ENCODE measurements around the gene CHST14.
"Not testable (repeated sequence)": the region's sequence is repeated elsewhere in the genome, so short reads cannot be mapped to it uniquely, and the experiment has no call there.

CHST14 gene

DNA sequence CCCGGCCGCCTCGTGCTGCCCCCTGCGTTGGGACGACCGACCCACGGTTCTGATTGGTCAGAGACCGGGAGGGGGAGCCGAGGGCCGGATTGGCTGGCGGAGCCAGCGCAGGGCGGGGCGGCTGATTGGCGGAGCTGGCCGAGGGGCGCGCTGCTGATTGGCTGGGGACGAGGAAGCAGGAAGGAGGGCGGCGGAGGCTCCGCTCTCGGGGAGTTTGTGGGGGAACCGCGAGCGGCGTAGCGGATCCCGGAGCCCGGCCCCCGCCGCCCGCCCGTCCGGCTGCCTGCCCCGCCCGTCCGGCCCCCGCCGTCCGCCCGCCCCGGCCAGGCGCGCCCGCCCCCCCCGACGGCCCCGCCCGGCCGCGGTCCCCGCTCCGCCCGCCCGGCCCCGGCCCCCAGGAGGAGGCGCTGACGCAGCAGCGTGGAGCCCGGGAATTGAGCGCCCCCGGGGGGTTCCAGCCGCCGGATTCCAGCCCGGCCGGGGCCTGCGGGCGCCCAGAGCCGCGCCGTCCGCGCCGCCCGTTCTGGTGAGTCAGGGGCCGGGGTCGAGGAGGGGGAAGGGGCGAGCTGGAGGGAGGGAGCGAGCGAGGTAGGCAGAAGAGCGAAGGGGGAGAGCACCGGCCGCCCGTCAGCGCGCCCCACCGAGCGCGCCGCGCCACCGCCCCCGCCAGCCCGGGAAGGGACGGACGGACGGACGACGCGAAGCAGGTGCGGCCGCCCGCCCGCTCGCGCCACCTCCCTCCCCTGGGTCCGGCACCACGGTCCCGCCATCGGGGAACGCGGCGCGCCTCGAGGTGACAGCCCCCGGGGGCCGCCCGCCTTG is 29.8 kb upstream of the CHST14 start, which contains the start of gene BAHD1:
BAHD1 (plus strand) TSS at position 211 of the 822 bp plus-strand sequence. CDS start 17,512 bp downstream, outside the sequence.
- DNase-seq (ENCODE audit: low read depth): peak; percentile 92

DNA sequence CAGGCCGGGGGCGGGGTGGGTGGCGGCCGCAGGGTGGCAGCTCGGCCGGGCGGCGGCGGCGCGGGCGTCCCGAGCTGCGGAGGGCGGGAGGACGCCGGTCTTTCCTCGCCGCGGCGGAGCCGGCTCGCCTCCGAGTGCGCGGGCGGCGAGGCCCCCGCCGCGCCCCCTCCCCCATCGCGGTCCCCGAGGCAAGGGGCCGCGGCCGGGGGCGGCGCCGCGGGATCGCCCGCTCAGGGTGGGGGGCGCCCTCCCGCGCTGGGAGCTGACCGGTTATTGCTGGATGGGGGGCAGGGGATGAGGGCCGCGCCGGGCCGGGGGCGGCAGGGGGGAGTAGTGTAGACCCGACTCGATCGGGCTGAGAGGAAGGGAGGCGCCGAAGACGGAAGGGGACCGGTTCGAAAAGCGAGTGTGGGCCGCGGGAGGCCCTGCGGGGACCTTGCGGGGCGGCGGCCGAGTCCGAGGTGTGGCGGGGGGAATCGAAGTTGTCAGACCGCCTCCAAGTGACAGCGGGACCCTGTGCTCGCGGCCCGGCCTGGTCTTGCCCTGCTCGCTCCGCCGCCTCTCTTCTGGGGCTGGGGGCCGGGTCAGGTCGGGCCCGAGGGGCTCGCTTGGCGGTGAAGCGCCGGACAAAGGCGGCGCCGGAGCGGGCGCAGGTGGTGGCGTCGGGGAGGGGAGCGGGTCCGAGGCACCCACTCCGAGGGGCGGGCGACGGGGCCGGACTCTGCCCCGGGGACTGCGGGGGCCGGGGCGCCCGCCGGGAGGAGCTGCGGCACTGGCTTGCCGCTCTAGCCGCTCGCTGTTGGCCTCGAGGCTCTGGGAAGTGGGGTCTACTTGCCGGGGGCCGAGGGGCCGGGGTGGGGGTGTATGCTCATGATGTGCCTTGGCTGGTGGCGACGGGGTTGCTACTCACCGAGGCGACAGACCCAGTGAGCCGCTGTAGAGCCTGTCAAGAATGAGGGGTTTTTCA is 28.9 kb upstream of the CHST14 start:
- DNase-seq (ENCODE audit: low read depth): no peak

DNA sequence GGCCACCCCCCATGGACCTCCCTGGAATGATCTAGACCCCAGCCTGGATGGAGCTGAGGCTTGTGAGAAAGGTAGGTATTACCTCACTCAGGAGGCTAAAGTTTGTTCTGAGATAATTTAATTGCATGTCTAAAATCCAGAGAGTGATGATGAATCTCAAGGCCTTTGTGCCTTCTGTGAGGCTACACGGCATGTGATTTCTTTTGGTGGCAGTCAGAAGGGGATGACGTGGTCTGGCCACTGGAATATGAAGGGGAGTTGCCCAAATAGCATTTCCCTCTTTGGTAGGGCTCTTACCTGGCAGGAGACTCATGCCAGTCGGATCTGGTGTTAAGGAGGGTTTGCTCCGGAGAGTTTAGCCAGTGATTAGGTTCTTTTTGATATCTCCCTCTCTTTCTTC is 27.5 kb upstream of the CHST14 start:
- DNase-seq (ENCODE audit: low read depth): no peak

DNA sequence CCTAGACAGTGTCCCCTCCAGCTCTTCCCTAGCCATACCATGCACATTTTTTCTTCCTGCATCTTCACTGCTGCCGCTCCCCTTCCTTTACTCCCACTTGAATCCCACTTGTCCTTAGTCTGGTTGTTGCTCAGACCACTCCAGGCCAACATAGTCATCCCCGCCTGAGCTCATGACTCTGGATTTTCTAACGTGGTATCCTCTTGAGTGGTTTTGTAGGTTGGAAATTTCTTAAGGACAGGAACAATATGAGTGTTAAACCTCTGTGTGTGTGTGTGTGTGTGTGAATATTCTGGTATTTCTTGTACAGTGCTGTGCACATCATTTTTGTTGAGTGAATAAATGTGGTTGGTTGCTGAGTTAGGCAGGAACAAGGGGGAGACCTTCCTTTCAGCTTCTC is 26.9 kb upstream of the CHST14 start:
- no peak for DNase-seq (ENCODE audit: low read depth)

DNA sequence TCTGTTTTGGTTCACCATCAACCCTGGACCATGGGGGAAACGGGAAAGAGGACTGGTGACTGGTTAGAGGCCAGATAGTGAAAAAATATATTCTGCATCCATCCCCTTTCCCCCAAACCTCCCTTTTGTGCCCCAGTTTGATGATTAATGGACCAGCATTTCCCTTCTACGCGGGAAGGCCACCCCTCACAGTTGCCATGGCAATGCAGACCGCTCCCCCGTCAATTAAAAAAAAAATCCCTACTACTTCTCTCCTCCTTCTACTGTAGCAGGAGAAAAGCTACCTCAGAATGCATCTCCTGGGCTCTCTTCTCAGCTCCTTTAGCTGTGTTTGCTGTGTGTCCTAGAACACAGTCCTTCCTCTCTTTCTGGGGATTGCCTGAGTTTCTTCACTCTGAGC is 26.0 kb upstream of the CHST14 start:
- no peak for DNase-seq (ENCODE audit: low read depth)

DNA sequence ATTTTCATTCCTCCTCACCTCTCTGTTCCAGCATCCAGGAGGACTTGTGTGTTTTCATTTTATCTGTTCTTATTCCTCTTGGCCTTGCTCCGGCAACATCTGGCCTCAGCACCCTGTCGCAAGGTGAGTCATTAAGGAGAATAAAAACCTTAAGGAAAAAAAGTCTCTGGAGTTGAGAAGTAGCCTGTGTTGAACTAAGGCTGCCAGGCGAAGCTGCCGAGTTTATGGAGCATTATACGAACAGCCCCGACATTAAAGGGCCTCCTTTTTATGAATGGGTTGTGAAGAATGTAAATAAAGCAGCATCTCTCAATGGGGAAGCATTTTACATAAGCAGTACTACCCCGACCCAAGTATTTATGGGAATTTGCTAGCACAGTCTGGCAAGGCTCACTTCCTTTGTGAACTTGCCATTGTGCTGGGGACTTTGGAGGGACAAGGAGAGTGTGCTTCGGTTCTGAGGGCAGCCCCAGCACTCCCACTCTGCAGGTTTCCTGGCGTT is 25.3 kb upstream of the CHST14 start:
- DNase-seq (ENCODE audit: low read depth): no peak

DNA sequence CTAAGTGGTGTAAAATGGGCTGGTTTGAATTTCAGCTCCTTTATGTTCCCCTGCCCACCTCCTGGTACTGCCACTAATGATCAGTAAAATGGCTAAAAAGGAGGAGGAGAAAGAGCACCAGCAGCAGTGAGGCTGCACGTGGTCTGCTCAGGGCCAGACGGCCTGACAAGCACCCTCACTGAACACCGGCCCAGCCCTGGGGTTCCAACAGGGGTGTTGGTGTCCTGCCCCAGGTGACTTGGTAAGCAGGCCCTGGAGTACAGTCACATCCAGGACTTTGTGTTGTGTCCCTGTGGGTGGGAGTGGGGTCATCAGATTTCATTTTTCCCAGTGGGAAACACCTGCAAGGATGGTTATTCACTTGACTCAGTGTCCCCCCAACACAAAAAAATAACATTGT is 24.6 kb upstream of the CHST14 start:
- no peak for DNase-seq (ENCODE audit: low read depth)

DNA sequence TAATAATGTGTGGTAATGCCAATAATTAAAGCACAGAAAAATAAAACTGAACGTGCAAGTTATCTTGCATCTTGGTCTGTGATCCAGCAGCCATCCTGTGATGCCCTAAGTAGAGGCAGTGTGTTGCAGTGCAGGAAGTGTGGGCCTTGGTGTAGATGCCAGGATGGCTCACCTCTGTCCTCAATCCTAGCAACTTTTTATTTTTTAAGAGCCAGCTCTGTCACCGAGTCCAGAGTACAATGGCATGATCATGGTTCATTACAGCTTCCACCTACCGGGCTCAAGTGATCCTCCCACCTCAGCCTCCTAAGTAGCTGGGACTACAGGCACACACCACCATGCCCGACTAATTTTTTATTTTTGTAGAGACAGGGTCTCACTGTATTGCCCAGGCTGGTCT is 22.4 kb upstream of the CHST14 start:
- DNase-seq (ENCODE audit: low read depth): no peak

DNA sequence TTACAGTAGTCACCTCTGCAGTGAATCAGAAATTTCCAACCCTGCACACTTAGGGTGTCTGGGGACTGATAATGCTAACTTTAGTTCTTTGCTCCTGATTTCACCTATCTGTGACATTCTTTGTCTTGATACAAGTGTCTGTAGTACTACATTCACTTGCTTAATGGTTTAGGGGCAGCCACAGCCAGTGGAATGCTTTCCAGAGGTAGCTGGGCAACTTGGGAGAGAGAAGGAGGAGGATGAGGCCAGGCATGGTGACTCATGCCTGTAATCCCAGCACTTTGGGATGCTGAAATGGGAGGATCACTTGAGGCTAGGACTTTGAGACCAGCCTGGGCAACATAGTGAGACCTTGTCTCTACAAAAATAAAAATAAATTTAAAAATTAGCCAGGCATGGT is 21.5 kb upstream of the CHST14 start:
- DNase-seq (ENCODE audit: low read depth): no peak

DNA sequence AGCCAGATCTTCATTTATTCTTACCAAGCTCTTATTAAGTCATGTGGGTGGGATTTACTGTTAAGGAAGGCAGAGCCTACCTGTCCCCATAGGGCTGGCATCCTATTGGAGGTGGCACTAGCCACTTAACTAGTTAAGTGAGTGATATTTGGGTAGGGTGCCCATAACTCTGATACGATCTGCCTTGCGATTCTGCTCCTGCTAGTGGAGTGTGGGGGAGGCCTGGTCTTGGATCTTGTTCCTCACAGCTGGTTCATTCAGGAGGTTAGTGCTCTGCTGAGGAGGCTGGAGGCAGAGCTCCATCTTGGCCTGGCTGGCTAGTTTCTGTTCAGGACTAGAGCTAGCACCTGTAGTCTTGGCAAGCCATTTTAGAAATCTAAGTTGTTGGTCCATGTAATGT is 20.7 kb upstream of the CHST14 start:
- DNase-seq (ENCODE audit: low read depth): no peak

DNA sequence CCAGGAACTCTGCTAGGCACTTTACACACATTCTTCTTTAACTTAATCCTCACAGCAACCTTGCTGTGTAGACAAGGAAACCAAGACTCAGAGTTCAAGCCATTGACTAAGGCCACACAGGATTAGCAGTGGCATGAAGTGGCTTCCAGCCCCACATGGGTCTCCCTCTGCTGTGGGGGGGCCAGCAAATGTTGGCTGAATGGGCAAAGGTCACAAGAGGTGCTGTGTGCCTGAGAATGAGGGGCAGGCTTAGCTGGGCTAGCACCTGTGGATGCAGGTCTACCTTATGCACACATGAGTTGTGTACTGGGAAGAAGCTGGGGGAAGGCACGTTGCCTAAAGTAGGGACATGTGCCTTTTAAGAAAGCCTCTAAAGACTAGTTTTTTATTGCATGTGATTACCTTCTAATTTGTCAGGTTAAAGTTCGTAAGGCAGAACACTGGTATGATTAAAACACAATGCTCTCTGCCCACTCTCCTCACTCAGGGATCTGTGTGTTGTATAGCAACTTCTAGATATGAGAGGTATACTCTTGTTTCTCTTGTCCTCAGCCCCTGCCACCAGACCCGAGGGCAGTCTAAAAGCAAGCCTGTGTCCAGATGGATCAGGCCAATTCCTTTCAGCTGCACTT is 19.1 kb upstream of the CHST14 start:
- no peak for DNase-seq (ENCODE audit: low read depth)

DNA sequence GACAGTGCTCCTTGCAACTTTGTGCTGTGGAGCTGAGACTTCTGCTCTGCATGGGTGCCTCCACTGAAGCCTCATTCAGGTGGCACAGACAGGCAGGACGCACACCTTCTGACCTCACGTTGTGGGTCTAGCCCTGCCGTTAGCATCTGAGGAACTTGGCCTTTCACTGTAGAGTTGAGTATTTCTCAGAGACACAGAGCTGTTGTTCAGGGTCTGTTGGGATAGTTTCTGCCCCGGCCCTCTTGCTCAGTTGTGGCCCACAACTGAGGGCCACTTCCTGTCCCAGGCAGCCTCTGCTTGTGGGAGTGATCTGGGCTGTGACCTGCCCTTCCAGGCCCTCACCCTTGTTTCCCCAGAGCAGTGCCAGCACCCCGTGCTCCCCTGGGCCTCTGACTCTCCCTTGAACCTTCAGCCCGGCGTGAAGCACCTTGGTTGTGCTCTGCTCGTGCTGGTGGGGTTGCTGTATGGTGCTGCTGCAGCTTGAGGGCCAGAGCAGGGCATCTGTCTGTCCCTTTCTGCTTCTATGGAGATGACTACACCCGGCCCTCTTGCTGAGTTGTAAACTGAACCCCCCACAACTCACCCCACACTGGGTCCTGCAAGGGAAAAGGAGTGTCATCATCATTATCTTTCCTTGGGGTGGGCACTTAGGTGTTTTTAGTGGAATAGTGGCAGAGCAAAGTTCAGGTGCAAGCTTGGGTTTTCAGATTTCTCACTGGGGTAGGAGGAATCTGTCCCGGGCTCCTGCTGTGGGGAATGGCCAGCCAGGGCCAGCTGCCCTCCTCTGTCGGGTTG is 18.3 kb upstream of the CHST14 start:
- no peak for DNase-seq (ENCODE audit: low read depth)

DNA sequence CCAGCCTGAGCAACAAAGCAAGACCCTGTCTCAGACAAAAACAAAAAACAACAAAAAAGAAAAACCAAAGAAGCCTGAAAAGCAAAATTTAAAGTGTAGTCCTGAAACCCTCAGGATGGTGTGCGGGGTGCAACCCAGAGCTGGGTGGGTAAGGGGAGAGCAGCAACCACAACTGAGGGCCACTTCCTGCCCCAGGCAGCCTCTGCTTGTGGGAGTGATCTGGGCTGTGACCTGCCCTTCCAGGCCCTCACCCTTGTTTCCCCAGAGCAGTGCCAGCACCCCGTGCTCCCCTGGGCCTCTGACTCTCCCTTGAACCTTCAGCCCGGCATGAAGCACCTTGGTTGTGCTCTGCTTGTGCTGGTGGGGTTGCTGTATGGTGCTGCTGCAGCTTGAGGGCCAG is 16.8 kb upstream of the CHST14 start:
- DNase-seq (ENCODE audit: low read depth): not testable (repeated sequence)

DNA sequence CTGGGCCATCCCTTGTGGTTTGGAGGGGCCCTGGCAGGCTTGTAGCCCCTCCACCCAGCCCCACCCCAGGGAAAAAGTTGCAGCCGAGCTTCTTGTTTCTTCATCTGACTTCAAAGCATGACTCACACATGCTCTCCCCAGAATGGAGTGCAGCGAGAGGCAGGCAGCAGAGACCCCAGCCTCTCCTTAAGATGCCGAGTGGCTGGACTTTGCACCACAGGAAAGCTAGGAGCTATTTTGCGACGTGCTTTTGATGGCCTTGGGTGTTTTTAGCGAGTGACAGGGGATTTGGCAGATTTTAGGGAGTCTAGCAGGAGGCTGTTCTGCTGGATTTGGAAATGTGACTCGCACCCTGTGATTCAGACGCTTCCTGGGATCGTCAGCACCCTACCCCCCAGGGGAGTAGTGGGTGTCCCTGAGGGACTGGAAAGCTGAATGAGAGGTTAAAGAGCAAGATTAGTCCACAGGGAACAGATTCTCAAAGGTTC is 15.8 kb upstream of the CHST14 start:
- DNase-seq (ENCODE audit: low read depth): no peak

DNA sequence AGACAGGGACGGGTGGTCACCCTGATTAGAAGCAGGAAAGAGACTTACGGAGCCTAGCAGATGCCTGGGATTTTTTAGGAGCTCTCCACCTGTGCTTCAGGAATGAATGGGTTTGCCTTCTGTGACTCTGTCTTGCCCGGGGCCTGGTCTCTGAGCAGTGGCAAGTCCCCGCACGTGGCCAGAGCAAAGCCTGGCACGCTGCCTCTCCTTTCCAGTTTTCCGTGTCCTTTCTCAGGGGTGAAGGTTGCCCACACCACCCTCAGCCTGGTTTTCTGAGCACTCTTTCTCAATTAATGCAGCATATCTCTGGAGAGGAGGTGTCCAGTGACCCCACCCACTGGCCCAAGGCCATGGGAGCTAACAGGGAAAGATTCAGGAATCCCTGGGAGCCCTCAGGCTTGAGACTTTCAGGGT is 14.5 kb upstream of the CHST14 start:
- no peak for DNase-seq (ENCODE audit: low read depth)

DNA sequence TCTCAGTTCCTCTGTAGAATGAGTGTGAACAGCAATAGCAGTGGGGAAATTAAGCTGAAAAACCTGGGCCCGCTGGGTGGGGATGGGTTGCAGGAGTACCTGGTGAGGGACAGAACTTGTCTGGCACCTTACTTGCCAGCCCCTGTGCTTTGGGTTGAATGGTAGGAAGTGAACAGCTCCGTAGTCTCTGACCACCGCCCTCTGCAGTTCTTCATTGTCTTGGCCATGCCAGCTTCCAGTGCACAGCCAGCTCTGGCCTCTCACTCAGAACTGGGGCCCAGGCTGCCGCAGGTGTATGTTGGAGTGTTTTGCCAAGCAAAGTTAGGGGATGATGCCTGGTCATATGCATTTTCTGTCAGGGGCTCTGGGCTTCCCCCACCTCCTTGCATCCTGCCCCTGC is 14.0 kb upstream of the CHST14 start:
- DNase-seq (ENCODE audit: low read depth): no peak

DNA sequence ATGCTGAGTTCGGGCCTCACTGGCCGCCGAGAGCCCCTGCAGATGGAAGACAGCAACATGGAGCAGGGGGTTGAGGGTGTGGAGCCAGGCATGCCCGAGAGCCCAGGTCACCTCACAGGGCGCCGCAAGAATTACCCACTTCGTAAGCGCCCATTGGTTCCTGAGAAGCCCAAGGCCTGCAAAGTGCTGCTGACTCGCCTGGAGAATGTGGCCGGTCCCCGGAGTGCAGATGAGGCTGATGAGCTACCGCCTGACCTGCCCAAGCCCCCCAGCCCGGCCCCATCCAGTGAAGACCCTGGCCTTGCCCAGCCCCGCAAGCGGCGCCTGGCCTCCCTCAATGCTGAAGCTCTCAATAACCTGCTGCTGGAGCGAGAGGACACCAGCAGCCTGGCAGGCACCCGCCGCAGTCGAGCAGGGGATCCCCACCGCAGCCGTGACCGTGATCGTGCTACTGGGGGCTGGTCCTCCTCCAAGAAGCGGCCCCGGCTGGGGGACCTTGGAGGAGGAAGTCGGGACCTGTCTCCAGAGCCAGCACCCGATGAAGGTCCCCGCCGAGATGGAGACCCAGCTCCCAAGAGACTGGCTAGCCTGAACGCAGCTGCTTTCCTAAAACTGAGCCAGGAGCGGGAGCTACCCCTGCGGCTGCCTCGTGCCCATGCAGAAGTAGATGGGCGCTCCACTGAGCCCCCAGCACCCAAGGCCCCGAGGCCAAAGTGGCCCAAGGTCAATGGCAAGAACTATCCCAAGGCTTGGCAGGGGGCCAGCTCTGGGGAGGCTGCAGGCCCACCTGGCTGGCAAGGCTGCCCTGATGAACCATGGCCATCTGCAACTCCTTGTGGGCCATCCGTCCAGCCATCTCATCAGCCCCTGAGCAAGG is 12.1 kb upstream of the CHST14 start:
- no peak for DNase-seq (ENCODE audit: low read depth)

DNA sequence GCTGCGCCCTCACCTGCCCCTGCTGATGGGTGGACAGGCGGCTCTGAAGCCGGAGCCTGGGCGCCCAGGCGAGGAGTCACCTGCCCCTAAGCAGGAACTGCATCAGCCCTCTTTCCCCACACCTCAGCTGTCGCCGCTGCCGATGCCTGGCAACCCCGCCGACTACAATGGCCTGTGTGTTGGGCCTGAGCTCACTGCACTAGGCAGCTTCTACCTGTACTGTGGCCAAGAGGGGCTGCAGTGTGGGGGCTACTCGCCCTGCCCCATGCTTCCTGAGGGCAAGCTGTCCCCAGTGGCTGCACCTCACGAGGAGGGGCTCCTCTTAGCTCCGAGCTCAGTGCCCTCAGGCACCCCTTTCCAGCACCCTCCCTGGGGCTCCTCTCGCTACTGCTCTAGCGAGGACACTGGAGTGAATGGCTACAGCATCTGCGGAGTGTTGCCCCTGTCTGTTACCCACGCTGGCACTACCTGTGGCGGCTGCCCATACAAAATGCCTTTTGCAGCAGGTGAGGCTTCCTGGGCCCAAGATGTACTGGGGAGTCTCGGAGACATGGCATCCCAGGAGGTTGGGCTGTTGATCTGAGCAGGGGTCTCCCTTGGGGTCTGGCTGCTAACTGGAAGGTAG is 11.3 kb upstream of the CHST14 start:
- DNase-seq (ENCODE audit: low read depth): no peak

DNA sequence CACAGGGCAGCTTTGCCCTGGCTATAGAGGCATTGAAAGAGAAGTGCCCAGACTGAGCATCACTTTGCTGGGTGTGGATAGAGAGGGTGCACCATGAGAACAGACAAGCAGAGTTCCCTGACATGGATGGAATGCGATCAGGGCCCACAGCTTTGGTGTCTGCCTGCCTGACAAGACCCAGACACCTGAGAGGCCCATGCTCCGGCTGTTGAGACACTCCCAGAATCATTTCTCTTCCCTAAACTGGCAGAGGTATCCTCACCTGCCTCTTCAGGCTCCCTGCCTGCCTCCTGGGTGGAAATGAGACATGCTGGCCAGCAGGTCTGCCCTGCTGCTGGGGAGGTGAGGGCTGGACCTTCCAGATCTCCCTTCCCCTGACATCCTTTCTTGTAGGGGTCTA is 10.4 kb upstream of the CHST14 start:
- no peak for DNase-seq (ENCODE audit: low read depth)

DNA sequence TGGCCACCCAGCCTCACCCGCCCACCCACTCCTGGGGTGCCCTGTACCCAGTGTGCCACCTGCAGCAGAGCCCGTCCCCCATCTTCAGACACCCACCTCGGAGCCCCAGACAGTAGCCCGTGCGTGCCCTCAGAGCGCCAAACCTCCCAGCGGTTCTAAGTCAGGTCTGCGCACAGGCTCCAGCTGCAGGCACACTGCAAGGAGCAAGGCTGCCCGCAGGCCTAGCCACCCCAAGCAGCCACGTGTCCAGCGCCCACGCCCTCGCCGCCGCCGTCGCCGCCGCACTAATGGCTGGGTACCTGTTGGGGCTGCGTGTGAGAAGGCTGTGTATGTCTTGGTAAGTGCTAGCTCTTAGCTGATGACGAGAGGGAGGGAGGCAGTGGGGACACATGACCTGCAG is 8.8 kb upstream of the CHST14 start:
- DNase-seq (ENCODE audit: low read depth): no peak

Data from activated gamma-delta T cell treated with anti-CD3 and anti-CD28 coated beads, Interleukin-2, amount 50 U/mL, for 16 hours (primary cell).